Measurements from ENCODE around the gene VTN.

- no peak for TF ChIP-seq CTCF (IDR thresholded peaks at IDR 0.05; ENCODE audit: insufficient read depth, low read depth, low read length)
- no peak for TF ChIP-seq EZH2 (IDR thresholded peaks at IDR 0.05; ENCODE audit: insufficient read depth, low read length)
Observed at GRCh38 chr17:28390984-28391383, 20.9 kb upstream of the VTN start.
